PFSK-1 (cell line): ENCODE data around the gene LGR4.

Experiments
- FOXP2 ChIP-seq: optimal IDR thresholded peaks from 2 replicates; pipeline ENCODE3; 2011; ENCODE audit warnings: borderline replicate concordance, control low read depth, inconsistent platforms; ENCODE audit not compliant: insufficient read depth; ENCODE audit errors: extremely low read length, extremely low read depth
- POLR2AphosphoS5 ChIP-seq: IDR thresholded peaks from 2 replicates; pipeline ENCODE4 v1.6.1; 2012; ENCODE audit warnings: low read depth, mild to moderate bottlenecking, control low read depth, low read length, moderate library complexity
- REST ChIP-seq, 2 experiments: IDR thresholded peaks; 2 replicates each; pipeline versions ENCODE4 v1.6.1 to v1.8.0; 2011 to 2012; ENCODE audit warnings: low read depth in 2 of 2, low read length in 2 of 2, control low read depth in 1 of 2, inconsistent platforms in 1 of 2, mild to moderate bottlenecking in 1 of 2, moderate library complexity in 1 of 2; ENCODE audit not compliant: insufficient read depth in 1 of 2
- SIN3A ChIP-seq: IDR thresholded peaks from 2 replicates; pipeline ENCODE4 v1.6.1; 2012; ENCODE audit warnings: mild to moderate bottlenecking, low read length, moderate library complexity, borderline replicate concordance; ENCODE audit not compliant: insufficient read depth
- TAF1 ChIP-seq: IDR thresholded peaks from 2 replicates; pipeline ENCODE4 v1.6.1; 2012; ENCODE audit warnings: low read length, control low read depth, borderline replicate concordance; ENCODE audit not compliant: insufficient read depth

Gene LGR4

GRCh38 chr11:27438595-27438981, 34.0 kb downstream of the LGR4 start:
- no peak for TF ChIP-seq TAF1
- no peak for TF ChIP-seq FOXP2
- TF ChIP-seq SIN3A: no peak
- TF ChIP-seq POLR2AphosphoS5: no peak

- TF ChIP-seq REST (IDR thresholded peaks at IDR 0.05; ENCODE audit: insufficient read depth in 1 of 2, low read depth in 2 of 2, low read length in 2 of 2) (no peak), SIN3A (no peak)
Measured at GRCh38 chr11:27437829-27438594, 34.6 kb downstream of the LGR4 start.

DNA sequence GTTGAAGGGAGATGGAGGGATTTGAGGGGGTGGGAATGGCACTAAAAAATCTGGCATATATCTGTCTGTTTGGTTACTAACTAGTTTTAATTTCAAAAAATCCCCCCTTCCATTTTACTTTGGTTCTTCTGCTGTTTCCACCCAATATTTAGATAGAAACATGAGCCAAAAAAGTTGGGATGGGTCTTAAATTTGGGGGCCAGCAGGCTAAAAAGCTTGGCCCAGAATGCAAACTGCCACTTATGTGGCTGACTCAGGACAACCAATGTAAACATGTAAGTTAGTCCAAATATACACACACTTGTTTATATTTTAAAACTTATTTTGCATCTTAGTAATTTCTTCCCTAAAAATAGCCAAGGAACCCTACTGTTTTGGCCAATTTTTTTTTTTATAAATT, 35.7 kb downstream of the LGR4 start:
- TF ChIP-seq POLR2AphosphoS5: no peak
- no peak for TF ChIP-seq REST (IDR thresholded peaks at IDR 0.05; ENCODE audit: insufficient read depth in 1 of 2, low read depth in 2 of 2, low read length in 2 of 2)
- TF ChIP-seq TAF1: no peak
- TF ChIP-seq FOXP2: no peak

DNA sequence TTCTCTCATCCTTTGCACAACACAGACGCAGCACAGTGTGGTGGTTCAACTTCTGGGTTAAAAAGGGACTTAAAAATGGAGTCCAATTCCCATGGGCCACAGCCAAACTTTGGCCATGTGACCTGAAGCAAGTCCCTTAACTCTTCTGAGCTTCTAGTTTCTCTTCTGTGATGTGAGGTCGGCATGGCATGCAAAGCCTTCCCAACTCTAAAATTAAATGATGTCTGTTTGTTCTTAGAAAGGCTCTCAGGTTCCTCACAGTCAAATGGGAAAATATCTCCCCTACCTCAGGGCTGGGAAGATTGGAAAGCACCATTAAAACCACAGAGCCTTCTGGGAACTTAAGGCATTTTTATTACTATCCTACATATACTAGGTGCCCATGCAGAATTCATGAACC, 38.8 kb downstream of the LGR4 start:
- TF ChIP-seq TAF1 (no peak), REST (IDR thresholded peaks at IDR 0.05; ENCODE audit: insufficient read depth in 1 of 2, low read depth in 2 of 2, low read length in 2 of 2) (no peak), SIN3A (no peak), POLR2AphosphoS5 (no peak), FOXP2 (no peak)

GRCh38 chr11:27431808-27432207, 40.8 kb downstream of the LGR4 start:
- TF ChIP-seq TAF1 (no peak), FOXP2 (no peak), SIN3A (no peak), REST (IDR thresholded peaks at IDR 0.05; ENCODE audit: insufficient read depth in 1 of 2, low read depth in 2 of 2, low read length in 2 of 2) (no peak), POLR2AphosphoS5 (no peak)
